Astrocyte (in vitro differentiated cells and primary cell): ENCODE data around the gene PSMC4. TPM values are rescaled to one million over a fixed set of nuclear protein-coding genes. Genes with fewer than 3 reads are reported as not detected.

Source experiments
- DNase-seq: peaks from one replicate; pipeline ENCODE4 v3.0.0-alpha.2; 2010; ENCODE audit warnings: low read depth
- FAIRE-seq: peaks from 2 replicates; lab custom pipeline; 2011; peaks lifted over from hg19 to GRCh38; lab: Jason Lieb, UNC
- H2AFZ ChIP-seq: 2 replicates; pipeline ENCODE4 v1.6.0; 2012; ENCODE audit warnings: low read depth, low read length, inconsistent platforms
- H3K27ac ChIP-seq: 2 replicates; pipeline ENCODE4 v1.5.1; 2011; ENCODE audit warnings: low read depth, low read length, inconsistent platforms
- H3K27me3 ChIP-seq: 2 replicates; pipeline ENCODE4 v1.6.0; 2011; ENCODE audit warnings: low read length, inconsistent platforms; ENCODE audit not compliant: insufficient read depth
- H3K36me3 ChIP-seq: 2 replicates; pipeline ENCODE4 v1.5.1; 2011; ENCODE audit warnings: low read length, inconsistent platforms; ENCODE audit not compliant: insufficient read depth
- H3K4me1 ChIP-seq: 2 replicates; pipeline ENCODE4 v1.5.1; 2011; ENCODE audit warnings: low read length, inconsistent platforms; ENCODE audit not compliant: insufficient read depth
- H3K4me2 ChIP-seq: 2 replicates; pipeline ENCODE4 v1.6.0; 2012; ENCODE audit warnings: low read length, inconsistent platforms
- H3K4me3 ChIP-seq: 2 replicates; pipeline ENCODE4 v1.5.1; 2011; ENCODE audit warnings: low read depth, mild to moderate bottlenecking, low read length, inconsistent platforms; ENCODE audit not compliant: insufficient read depth
- H3K79me2 ChIP-seq: 2 replicates; pipeline ENCODE4 v1.6.0; 2012; ENCODE audit warnings: mild to moderate bottlenecking, low read length, inconsistent platforms; ENCODE audit not compliant: insufficient read depth
- H3K9ac ChIP-seq: 2 replicates; pipeline ENCODE4 v1.6.0; 2012; ENCODE audit warnings: mild to moderate bottlenecking, low read length, inconsistent platforms
- H3K9me3 ChIP-seq: 2 replicates; pipeline ENCODE4 v1.5.1; 2012; ENCODE audit warnings: low read depth, mild to moderate bottlenecking, low read length, inconsistent platforms; ENCODE audit not compliant: insufficient read depth
- H4K20me1 ChIP-seq: 2 replicates; pipeline ENCODE4 v1.6.0; 2012; ENCODE audit warnings: low read length, inconsistent platforms; ENCODE audit not compliant: insufficient read depth
- H3K27ac Mint-ChIP-seq: one replicate; pipeline ENCODE4 v1.8.0; 2021; ENCODE audit warnings: mild to moderate bottlenecking, mixed read lengths; ENCODE audit not compliant: unreplicated experiment
- H3K27me3 Mint-ChIP-seq: one replicate; pipeline ENCODE4 v1.8.0; 2021; ENCODE audit warnings: low read depth, mixed read lengths; ENCODE audit not compliant: unreplicated experiment
- H3K36me3 Mint-ChIP-seq: one replicate; pipeline ENCODE4 v1.8.0; 2021; ENCODE audit warnings: low read depth, mixed read lengths; ENCODE audit not compliant: unreplicated experiment
- H3K4me1 Mint-ChIP-seq: one replicate; pipeline ENCODE4 v1.8.0; 2021; ENCODE audit warnings: low read depth, mixed read lengths; ENCODE audit not compliant: unreplicated experiment
- H3K4me3 Mint-ChIP-seq: one replicate; pipeline ENCODE4 v1.8.0; 2021; ENCODE audit warnings: mild to moderate bottlenecking, moderate library complexity, mixed read lengths; ENCODE audit not compliant: unreplicated experiment
- H3K9me3 Mint-ChIP-seq: one replicate; pipeline ENCODE4 v1.8.0; 2021; ENCODE audit warnings: mild to moderate bottlenecking, mixed read lengths; ENCODE audit not compliant: unreplicated experiment
- EZH2 ChIP-seq: IDR thresholded peaks from 2 replicates; pipeline ENCODE4 v1.6.1; 2012; ENCODE audit warnings: mild to moderate bottlenecking, low read length, inconsistent platforms; ENCODE audit not compliant: insufficient read depth
- total RNA-seq: library from RNA; stranded (reverse); gene quantifications from 2 replicates; pipeline ENCODE4 v1.2.1, GENCODE V29; 2021
- TF ChIP-seq, protein P1 (sequence below): IDR thresholded peaks from 2 replicates; pipeline ENCODE4 v1.5.1; 2011; ENCODE audit warnings: low read depth, mild to moderate bottlenecking, inconsistent platforms, low read length, moderate library complexity; ENCODE audit not compliant: insufficient read depth

Gene PSMC4
- total RNA-seq, 1 donor from 2014 or later = 127 TPM

DNA sequence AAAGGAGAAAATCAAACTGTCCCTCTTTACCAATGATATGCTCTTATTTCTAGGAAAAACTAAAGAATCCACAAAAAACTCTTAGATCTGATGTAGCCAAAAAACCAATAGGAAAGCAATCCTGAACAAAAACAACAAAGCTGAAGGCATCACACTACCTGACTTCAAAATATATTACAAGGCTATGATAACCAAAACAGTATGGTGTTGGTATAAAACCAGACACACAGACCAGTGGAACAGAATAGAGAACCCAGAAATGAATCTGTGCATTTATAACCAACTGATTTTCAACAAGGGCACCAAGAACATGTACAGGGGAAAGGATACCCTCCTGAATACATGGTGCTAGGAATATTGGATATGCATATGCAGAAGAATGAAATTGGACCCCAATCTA lies 16.2 kb downstream of the PSMC4 start:
- Histone ChIP-seq H3K4me2 (no peak overlapping the region), H3K79me2 (peaks cover 35% of the 10 kb centered on the region), H3K9ac (no peak overlapping the region), H3K4me1 (no peaks in the 10 kb centered on the region), H3K27ac (no peak overlapping the region), H3K36me3 (peaks cover 6% of the 10 kb centered on the region), H3K27me3 (no peaks in the 10 kb centered on the region), H2AFZ (no peak overlapping the region), H3K4me3 (no peak overlapping the region), H3K9me3 (peaks cover 4% of the 10 kb centered on the region), H4K20me1 (peaks cover 14% of the 10 kb centered on the region)
- Mint-ChIP-seq H3K27ac (no peak overlapping the region), H3K36me3 (peaks cover 17% of the 10 kb centered on the region), H3K4me3 (no peak overlapping the region), H3K9me3 (peaks cover 19% of the 10 kb centered on the region), H3K27me3 (no peaks in the 10 kb centered on the region), H3K4me1 (no peaks in the 10 kb centered on the region)
- FAIRE-seq (no peak), DNase-seq (no peak)
- TF ChIP-seq, protein P1, sequence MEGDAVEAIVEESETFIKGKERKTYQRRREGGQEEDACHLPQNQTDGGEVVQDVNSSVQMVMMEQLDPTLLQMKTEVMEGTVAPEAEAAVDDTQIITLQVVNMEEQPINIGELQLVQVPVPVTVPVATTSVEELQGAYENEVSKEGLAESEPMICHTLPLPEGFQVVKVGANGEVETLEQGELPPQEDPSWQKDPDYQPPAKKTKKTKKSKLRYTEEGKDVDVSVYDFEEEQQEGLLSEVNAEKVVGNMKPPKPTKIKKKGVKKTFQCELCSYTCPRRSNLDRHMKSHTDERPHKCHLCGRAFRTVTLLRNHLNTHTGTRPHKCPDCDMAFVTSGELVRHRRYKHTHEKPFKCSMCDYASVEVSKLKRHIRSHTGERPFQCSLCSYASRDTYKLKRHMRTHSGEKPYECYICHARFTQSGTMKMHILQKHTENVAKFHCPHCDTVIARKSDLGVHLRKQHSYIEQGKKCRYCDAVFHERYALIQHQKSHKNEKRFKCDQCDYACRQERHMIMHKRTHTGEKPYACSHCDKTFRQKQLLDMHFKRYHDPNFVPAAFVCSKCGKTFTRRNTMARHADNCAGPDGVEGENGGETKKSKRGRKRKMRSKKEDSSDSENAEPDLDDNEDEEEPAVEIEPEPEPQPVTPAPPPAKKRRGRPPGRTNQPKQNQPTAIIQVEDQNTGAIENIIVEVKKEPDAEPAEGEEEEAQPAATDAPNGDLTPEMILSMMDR = no peak
- TF ChIP-seq EZH2 = no peak

DNA sequence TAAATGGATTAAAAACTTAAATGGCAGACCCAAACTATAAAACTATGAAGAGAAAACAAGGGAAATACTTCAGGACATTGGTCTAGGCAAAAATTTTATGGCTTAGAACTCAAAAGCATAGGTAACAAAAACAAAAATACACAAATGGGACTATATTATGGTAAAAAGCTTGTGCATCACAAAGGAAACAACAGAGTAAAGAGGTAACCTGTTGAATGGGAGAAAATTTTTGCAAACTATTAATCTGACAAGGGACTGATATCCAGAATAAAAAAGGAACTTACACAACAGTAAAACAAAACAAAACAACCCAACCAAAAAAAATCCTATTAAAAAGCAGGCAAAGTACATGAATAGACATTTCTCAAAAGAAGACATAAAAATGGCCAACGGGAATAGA lies 16.6 kb downstream of the PSMC4 start:
- no peak for FAIRE-seq
- Histone ChIP-seq H3K4me1 (no peaks in the 10 kb centered on the region), H2AFZ (no peak overlapping the region), H3K4me2 (no peak overlapping the region), H3K4me3 (no peak overlapping the region), H3K36me3 (peaks cover 1% of the 10 kb centered on the region), H4K20me1 (peaks cover 14% of the 10 kb centered on the region), H3K27ac (no peak overlapping the region), H3K79me2 (peaks cover 36% of the 10 kb centered on the region), H3K9me3 (peaks cover 4% of the 10 kb centered on the region), H3K27me3 (no peaks in the 10 kb centered on the region), H3K9ac (no peak overlapping the region)
- Mint-ChIP-seq H3K9me3 (peaks cover 23% of the 10 kb centered on the region), H3K4me1 (no peaks in the 10 kb centered on the region), H3K4me3 (no peak overlapping the region), H3K27me3 (no peaks in the 10 kb centered on the region), H3K36me3 (peaks cover 17% of the 10 kb centered on the region), H3K27ac (no peak overlapping the region)
- DNase-seq = no peak
- TF ChIP-seq, protein P1 = no peak
- TF ChIP-seq EZH2 = no peak

DNA sequence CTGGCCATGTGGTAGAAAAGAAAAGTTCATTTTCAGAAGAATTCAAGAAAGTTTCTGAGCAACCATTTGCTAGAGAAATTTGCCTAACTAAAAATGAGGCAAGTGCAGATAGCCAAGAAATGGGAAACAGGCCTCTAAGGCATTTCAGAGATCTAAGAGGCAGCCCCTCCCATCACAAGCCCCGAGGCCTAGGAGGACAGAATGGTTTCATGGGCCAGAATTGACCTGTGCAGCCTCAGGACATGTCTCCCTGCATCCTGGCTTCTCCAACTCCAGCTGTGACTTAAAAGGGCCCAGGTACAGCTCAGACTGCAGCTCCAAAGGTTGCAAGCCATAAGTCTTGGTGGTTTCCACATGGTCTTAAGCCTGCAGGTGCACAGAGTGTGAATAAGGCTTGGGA lies 22.6 kb downstream of the PSMC4 start:
- Mint-ChIP-seq H3K9me3 (peaks cover 13% of the 10 kb centered on the region), H3K27ac (no peak overlapping the region), H3K4me3 (no peak overlapping the region), H3K4me1 (peaks cover 8% of the 10 kb centered on the region), H3K36me3 (peaks cover 10% of the 10 kb centered on the region), H3K27me3 (no peaks in the 10 kb centered on the region)
- Histone ChIP-seq H3K4me2 (no peak overlapping the region), H3K9me3 (no peaks in the 10 kb centered on the region), H3K9ac (no peak overlapping the region), H3K27ac (no peak overlapping the region), H3K79me2 (peaks cover 44% of the 10 kb centered on the region), H3K4me3 (no peak overlapping the region), H3K27me3 (no peaks in the 10 kb centered on the region), H3K4me1 (peaks cover 14% of the 10 kb centered on the region), H2AFZ (no peak overlapping the region), H3K36me3 (no peaks in the 10 kb centered on the region), H4K20me1 (peaks cover 7% of the 10 kb centered on the region)
- FAIRE-seq (no peak), DNase-seq (no peak)
- TF ChIP-seq, protein P1 = no peak
- TF ChIP-seq EZH2 = no peak
